PC-3 (cell line): Measurements from ENCODE around the gene ARHGAP25. TPM values are rescaled to one million over a fixed set of nuclear protein-coding genes. Genes with fewer than 3 reads are reported as not detected.
A peak's percentile ranks its signal among the peaks of the same experiment; 100 is the strongest.

Source experiments
- ATAC-seq: fragments of 200-7000 bp; cut with Tn5 transposase; 2 replicates; pipeline ENCODE4 v1.9.1; 2020; ENCODE audit warnings: mild to moderate bottlenecking, moderate library complexity
- BruUV-seq: library from RNA; stranded (reverse); fragments of 400-500 nt; replicated peaks from 2 replicates; lab custom pipeline; 2021; lab: Mats Ljungman, UMichigan
- CTCF ChIA-PET: fragments of 300-600 bp; sonication (Branson Sonifier 250); formaldehyde crosslinking; loops from one replicate; lab custom pipeline; 2022; ENCODE audit warnings: antibody characterized with exemption; lab: Charles Lee
- POLR2A ChIA-PET: fragments of 300-600 bp; sonication (Branson Sonifier 250); formaldehyde crosslinking; loops from one replicate; lab custom pipeline; 2022; ENCODE audit warnings: antibody characterized with exemption; ENCODE audit not compliant: unreplicated experiment; lab: Charles Lee
- DNase-seq: peaks from one replicate; pipeline ENCODE4 v3.0.0-alpha.2; 2015
- H2AFZ ChIP-seq: fragments of 300-600 bp; sonication (generic); 2 replicates; pipeline ENCODE4 v1.6.0; 2016; ENCODE audit warnings: antibody characterized with exemption, low read length
- H3F3A ChIP-seq: fragments of 300-600 bp; sonication (generic); one replicate; pipeline ENCODE4 v1.6.0; 2017; ENCODE audit warnings: antibody characterized with exemption, low read length, control low read depth, mild to moderate bottlenecking; ENCODE audit not compliant: unreplicated experiment
- H3K27ac ChIP-seq: fragments of 300-600 bp; sonication (generic); 2 replicates; pipeline ENCODE4 v1.5.1; 2016; ENCODE audit warnings: mild to moderate bottlenecking, low read length
- H3K27me3 ChIP-seq: fragments of 300-600 bp; sonication (generic); 2 replicates; pipeline ENCODE4 v1.6.1; 2016; ENCODE audit warnings: low read length, mixed read lengths
- H3K36me3 ChIP-seq: fragments of 300-600 bp; sonication (generic); 2 replicates; pipeline ENCODE4 v1.6.1; 2016; ENCODE audit warnings: low read depth, mixed run types, low read length, mixed read lengths
- H3K4me1 ChIP-seq: fragments of 300-600 bp; sonication (generic); 2 replicates; pipeline ENCODE4 v1.5.1; 2016; ENCODE audit warnings: low read length; ENCODE audit not compliant: insufficient read depth
- H3K4me2 ChIP-seq: fragments of 300-600 bp; sonication (generic); 2 replicates; pipeline ENCODE4 v1.6.0; 2016; ENCODE audit warnings: low read length
- H3K4me3 ChIP-seq: fragments of 300-600 bp; sonication (generic); 2 replicates; pipeline ENCODE4 v1.5.1; 2016; ENCODE audit warnings: mild to moderate bottlenecking, low read length, mixed read lengths
- H3K79me2 ChIP-seq: fragments of 300-600 bp; sonication (generic); 2 replicates; pipeline ENCODE4 v1.6.1; 2017; ENCODE audit warnings: low read length, mixed read lengths
- H3K9ac ChIP-seq: fragments of 300-600 bp; sonication (generic); 2 replicates; pipeline ENCODE4 v1.6.0; 2016; ENCODE audit warnings: mild to moderate bottlenecking, low read length
- H3K9me2 ChIP-seq: fragments of 300-600 bp; sonication (generic); replicated peaks from 2 replicates; pipeline ENCODE4 v1.6.1; 2016; ENCODE audit warnings: mixed run types, low read length, mixed read lengths
- H3K9me3 ChIP-seq: fragments of 300-600 bp; sonication (generic); 2 replicates; pipeline ENCODE4 v1.6.1; 2016; ENCODE audit warnings: low read length, mixed read lengths
- H4K20me1 ChIP-seq: fragments of 300-600 bp; sonication (generic); 2 replicates; pipeline ENCODE4 v1.6.1; 2016; ENCODE audit warnings: low read length, mixed read lengths
- EZH2 ChIP-seq: fragments of 300-600 bp; sonication (generic); IDR thresholded peaks from one replicate; pipeline ENCODE4 v1.6.1; 2017; ENCODE audit warnings: antibody characterized with exemption, mild to moderate bottlenecking, low read length; ENCODE audit not compliant: unreplicated experiment
- EZH2phosphoT487 ChIP-seq: fragments of 300-600 bp; sonication (generic); IDR thresholded peaks from 2 replicates; pipeline ENCODE4 v1.6.1; 2018; ENCODE audit warnings: mild to moderate bottlenecking, antibody characterized with exemption, low read length, borderline replicate concordance
- intact Hi-C: fragments of 100-400 bp; cut with micrococcal nuclease; formaldehyde crosslinking; loops from 2 replicates; pipeline ENCODE4 v1.9.0; 2023
- total RNA-seq: library from RNA; depleted of rRNA; stranded (reverse); fragments of >200 nt; gene quantifications from 2 replicates; pipeline ENCODE4 v1.2.3, GENCODE V29; 2014; rRNA removed
- TF ChIP-seq, protein P1 (sequence below): fragments of 300-600 bp; sonication (generic); conservative IDR thresholded peaks from 2 replicates; pipeline ENCODE4 v1.5.1; 2017; ENCODE audit warnings: antibody characterized with exemption, low read depth, mild to moderate bottlenecking, low read length

The ARHGAP25 gene
- total RNA-seq, 1 experiment from 2014 or later, result not detected

DNA sequence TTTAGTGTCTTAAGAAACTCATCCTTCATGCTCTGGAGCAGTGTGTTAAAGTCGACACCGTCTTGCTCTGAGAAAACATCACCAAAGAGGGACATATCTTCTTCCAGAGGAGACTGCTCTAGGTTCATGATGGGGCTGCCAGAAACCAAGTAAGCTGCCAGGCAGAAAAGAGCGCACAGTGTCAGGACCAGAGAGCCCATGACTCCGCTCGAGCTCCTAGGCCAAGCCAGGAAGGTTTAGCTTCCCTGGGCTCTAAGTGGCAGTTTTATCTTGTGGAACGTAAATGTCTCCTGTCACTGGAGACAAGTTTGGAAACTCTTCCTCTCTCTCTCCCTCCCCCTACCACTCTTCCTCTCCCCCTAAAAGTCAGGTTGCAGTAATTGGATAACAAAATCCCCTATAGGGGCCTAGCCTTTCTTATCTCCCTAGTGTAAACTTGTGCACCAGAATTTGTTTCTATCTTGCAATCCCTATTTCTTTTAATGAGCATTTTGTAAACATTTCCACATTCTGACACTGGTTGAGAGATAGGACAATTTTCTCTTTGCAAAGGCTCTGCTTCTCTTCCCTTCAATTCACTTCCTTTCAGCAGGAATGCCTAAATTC is 136.7 kb downstream of the ARHGAP25 start, which contains the start of gene BMP10:
BMP10 (minus strand) TSS at position 239 of the 606 bp plus-strand sequence; CDS start at position 200, 39 bp downstream.
- Histone ChIP-seq H3K4me1 (no peaks in the 10 kb centered on the region; the same call in 1 of the 2 replicates), H3K27me3 (no peaks in the 10 kb centered on the region; the same call in none of the 2 replicates), H3K27ac (peak within 1 kb of the TSS; percentile 19; the same call in 1 of the 2 replicates), H3K36me3 (no peaks in the 10 kb centered on the region), H3K4me2 (no peak within 1 kb of the TSS), H3K9me2 (no peaks in the 10 kb centered on the region), H3F3A (no peaks in the 10 kb centered on the region), H3K4me3 (no peak within 1 kb of the TSS), H2AFZ (no peak within 1 kb of the TSS), H3K79me2 (no peaks in the 10 kb centered on the region), H4K20me1 (no peaks in the 10 kb centered on the region), H3K9ac (no peak within 1 kb of the TSS), H3K9me3 (no peaks in the 10 kb centered on the region)
- CTCF ChIA-PET, result no interaction called here
- no TSS peak for BruUV-seq
- no peak for TF ChIP-seq EZH2
- TF ChIP-seq, protein P1, sequence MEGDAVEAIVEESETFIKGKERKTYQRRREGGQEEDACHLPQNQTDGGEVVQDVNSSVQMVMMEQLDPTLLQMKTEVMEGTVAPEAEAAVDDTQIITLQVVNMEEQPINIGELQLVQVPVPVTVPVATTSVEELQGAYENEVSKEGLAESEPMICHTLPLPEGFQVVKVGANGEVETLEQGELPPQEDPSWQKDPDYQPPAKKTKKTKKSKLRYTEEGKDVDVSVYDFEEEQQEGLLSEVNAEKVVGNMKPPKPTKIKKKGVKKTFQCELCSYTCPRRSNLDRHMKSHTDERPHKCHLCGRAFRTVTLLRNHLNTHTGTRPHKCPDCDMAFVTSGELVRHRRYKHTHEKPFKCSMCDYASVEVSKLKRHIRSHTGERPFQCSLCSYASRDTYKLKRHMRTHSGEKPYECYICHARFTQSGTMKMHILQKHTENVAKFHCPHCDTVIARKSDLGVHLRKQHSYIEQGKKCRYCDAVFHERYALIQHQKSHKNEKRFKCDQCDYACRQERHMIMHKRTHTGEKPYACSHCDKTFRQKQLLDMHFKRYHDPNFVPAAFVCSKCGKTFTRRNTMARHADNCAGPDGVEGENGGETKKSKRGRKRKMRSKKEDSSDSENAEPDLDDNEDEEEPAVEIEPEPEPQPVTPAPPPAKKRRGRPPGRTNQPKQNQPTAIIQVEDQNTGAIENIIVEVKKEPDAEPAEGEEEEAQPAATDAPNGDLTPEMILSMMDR, result no peak
- no peak for TF ChIP-seq EZH2phosphoT487
- DNase-seq (no peak), ATAC-seq (no peak)
- intact Hi-C loops, result no loop called here
- POLR2A ChIA-PET, result no interaction called here

Other genes starting within 250 kb of the ARHGAP25 start
- 0.12 and 0.26 TPM in 2 replicates for gene PROKR1, start 91.2 kb upstream of the ARHGAP25 start, total RNA-seq
- gene BMP10, start 136.6 kb downstream of the ARHGAP25 start, total RNA-seq, result not detected in 2 replicates
- 0.58 TPM in 1 of 2 replicates, not detected in the other for gene GKN2, start 218.1 kb downstream of the ARHGAP25 start, total RNA-seq
- not detected in 2 replicates for gene GKN1, start 239.8 kb downstream of the ARHGAP25 start, total RNA-seq